LNCAP (cell line): ENCODE results near the gene LAPTM4A.

ENCODE experiments used
- TF ChIP-seq, protein P1 (sequence below): fragments of 450-650 bp; IDR thresholded peaks from 2 replicates; pipeline ENCODE4 v1.5.1; 2017; ENCODE audit warnings: mild to moderate bottlenecking

Gene LAPTM4A

GRCh38 chr2:20052861-20053281, 1.4 kb upstream of the LAPTM4A start:
- TF ChIP-seq, protein P1, sequence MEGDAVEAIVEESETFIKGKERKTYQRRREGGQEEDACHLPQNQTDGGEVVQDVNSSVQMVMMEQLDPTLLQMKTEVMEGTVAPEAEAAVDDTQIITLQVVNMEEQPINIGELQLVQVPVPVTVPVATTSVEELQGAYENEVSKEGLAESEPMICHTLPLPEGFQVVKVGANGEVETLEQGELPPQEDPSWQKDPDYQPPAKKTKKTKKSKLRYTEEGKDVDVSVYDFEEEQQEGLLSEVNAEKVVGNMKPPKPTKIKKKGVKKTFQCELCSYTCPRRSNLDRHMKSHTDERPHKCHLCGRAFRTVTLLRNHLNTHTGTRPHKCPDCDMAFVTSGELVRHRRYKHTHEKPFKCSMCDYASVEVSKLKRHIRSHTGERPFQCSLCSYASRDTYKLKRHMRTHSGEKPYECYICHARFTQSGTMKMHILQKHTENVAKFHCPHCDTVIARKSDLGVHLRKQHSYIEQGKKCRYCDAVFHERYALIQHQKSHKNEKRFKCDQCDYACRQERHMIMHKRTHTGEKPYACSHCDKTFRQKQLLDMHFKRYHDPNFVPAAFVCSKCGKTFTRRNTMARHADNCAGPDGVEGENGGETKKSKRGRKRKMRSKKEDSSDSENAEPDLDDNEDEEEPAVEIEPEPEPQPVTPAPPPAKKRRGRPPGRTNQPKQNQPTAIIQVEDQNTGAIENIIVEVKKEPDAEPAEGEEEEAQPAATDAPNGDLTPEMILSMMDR: no peak

DNA sequence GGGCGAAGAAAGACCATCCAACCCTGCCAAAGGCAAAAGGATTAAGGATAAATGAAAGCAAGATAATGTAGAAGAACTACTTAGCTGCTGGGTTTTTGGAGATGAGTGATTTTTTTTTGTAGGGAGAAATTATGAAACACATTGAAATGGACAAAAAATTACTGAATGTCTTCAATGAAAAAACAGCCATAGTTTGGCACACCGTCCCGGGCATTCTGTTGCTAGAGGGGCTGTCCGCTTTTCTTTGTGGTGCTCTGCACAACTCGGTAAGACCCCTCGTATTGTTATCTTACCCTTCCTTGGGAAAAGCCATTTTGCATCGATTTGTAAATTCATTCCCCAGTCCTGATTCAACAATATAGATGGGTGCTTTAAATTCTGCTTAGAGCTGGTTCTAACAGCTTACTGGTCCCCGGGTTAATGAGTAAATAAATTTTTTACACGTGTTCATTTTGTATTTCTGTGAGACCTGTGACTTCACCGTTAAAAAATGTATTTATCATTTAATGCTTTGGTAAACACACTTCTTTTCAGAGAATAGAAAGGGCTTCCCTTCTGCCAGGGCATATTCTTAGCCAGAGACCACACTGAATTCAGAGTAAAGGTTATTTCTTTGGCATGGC, 912 bp upstream of the LAPTM4A start:
- TF ChIP-seq, protein P1: no peak

- TF ChIP-seq, protein P1: no peak; the same call in 1 of the 2 replicates
These were observed 539 bp downstream of the LAPTM4A start for GRCh38 chr2:20050646-20051531.

GRCh38 chr2:20050104-20050645, 1.3 kb downstream of the LAPTM4A start:
- TF ChIP-seq, protein P1: no peak

GRCh38 chr2:20049637-20050036, 1.8 kb downstream of the LAPTM4A start:
- TF ChIP-seq, protein P1: no peak

- TF ChIP-seq, protein P1: no peak
These were observed 2.7 kb downstream of the LAPTM4A start for GRCh38 chr2:20048488-20049448.

DNA sequence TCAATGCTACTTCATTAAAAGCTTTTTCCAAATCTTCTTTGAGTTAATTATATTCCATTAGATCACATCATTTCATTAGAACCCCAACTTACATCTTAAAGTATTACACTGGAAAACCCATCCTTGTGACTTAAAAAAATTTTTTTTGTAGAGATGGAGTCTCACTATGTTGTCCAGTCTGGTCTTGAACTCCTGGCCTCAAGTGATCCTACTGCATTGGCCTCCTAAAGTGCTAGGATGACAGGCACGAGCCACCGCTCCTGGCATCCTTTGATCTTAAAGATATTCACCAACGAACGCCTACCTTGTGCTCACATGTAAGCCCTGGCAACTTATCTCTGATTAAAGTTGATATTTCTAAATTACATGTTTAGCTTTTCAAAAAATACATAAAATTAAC, 6.7 kb downstream of the LAPTM4A start:
- TF ChIP-seq, protein P1: no peak
